Putamen (tissue), 1 donor: ENCODE results near the gene ZNF345.

ENCODE experiments used
- DNase-seq: peaks from one replicate; pipeline ENCODE4 v3.0.0-alpha.2; 2016; ENCODE audit warnings: low spot score

Gene ZNF345

GRCh38 chr19:36918090-36918489 is 67.4 kb downstream of the ZNF345 start:
- DNase-seq: no peak
